ENCODE data around the gene KRT36. TPM values are rescaled to one million over a fixed set of nuclear protein-coding genes. Genes with fewer than 3 reads are reported as not detected.

Gene KRT36
- total and polyA plus RNA-seq, 2 experiments from 2014 or later, result not detected

DNA sequence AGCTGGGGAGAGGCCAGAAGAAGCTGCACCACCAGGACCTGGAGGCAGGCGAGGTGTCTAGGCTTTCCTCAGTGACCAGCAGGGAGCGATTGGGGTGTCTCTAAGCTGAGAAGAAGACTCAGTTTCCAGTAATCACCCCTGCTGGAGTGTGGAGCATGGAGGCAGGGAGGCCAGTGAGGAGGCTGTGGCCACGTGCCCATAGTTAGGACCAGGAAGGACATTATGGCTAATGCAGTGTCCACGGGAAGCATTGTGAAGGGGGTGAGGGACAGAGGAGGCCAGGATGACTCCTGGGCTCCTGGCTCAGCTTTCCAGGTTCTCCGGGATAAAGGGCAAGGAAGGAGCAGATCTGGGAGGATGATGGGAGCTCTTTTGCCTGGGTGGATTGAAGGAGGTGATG lies 10.0 kb upstream of the KRT36 start (continued):
- TF ChIP-seq ZNF462 (CRISPR knock-in tag; IDR thresholded peaks at IDR 0.05) (no peak), ZNF114 (CRISPR knock-in tag; IDR thresholded peaks at IDR 0.05) (no peak), STAT1 (IDR thresholded peaks at IDR 0.05; ENCODE audit: unreplicated experiment) (no peak), EZH2 (IDR thresholded peaks at IDR 0.05; ENCODE audit: low read depth, unreplicated experiment) (no peak), CREB1 (CRISPR knock-in tag; IDR thresholded peaks at IDR 0.05; ENCODE audit: low read depth) (no peak)

- H3K4me1 Mint-ChIP-seq, result peaks cover 26% of the 10 kb centered on the region
- H3K4me1 ChIP-seq (ENCODE audit: insufficient read depth), result peaks cover 12% of the 10 kb centered on the region
- H3K9me3 Mint-ChIP-seq, result no peaks in the 10 kb centered on the region
- no peaks in the 10 kb centered on the region; the same call in 1 of the 2 replicates for H3K9me2 ChIP-seq (ENCODE audit: insufficient read depth)
- H3K4me3 Mint-ChIP-seq, result no peak overlapping the region
- DNase-seq (ENCODE audit: low spot score) (no peak), ATAC-seq (no peak)
- TF ChIP-seq EZH2 (IDR thresholded peaks at IDR 0.05; ENCODE audit: low read depth, unreplicated experiment) (no peak), EZH2phosphoT487 (IDR thresholded peaks at IDR 0.05; ENCODE audit: unreplicated experiment) (no peak)
- H3K4me2 ChIP-seq, result no peak overlapping the region
- no peaks in the 10 kb centered on the region; the same call in 2 of the 3 replicates for H3K36me3 Mint-ChIP-seq (ENCODE audit: low read depth)
- H3K27me3 ChIP-seq (ENCODE audit: insufficient read depth), result no peaks in the 10 kb centered on the region
- H3K27me3 Mint-ChIP-seq (ENCODE audit: insufficient read depth, low read depth, poor library complexity), result peaks cover 4% of the 10 kb centered on the region
- no peaks in the 10 kb centered on the region for H3K79me2 ChIP-seq (replicated peaks; ENCODE audit: insufficient read depth)
- H3F3A ChIP-seq (replicated peaks; ENCODE audit: low read depth), result no peaks in the 10 kb centered on the region
- H3K27ac Mint-ChIP-seq, result no peak overlapping the region
- no peaks in the 10 kb centered on the region for H4K20me1 ChIP-seq (replicated peaks; ENCODE audit: insufficient read depth)
- no peak overlapping the region for H2AFZ ChIP-seq
- no peak overlapping the region for H3K4me3 ChIP-seq
- H3K36me3 ChIP-seq (ENCODE audit: insufficient read depth), result no peaks in the 10 kb centered on the region
- no peak overlapping the region for H3K27ac ChIP-seq (ENCODE audit: low read depth)
These were observed 8.6 kb upstream of the KRT36 start for GRCh38 chr17:41498276-41498675.
